DOHH2 (cell line): ENCODE data around the gene TBCD.
"Not testable (repeated sequence)": the region's sequence is repeated elsewhere in the genome, so short reads cannot be mapped to it uniquely, and the experiment has no call there.

Source experiments
- H3F3A ChIP-seq: fragments of 200-600 bp; sonication (generic), shearing (Covaris generic); 2 replicates; pipeline ENCODE4 v1.6.0; 2016; ENCODE audit warnings: antibody characterized with exemption, mild to moderate bottlenecking; ENCODE audit not compliant: control insufficient read depth, insufficient read depth
- H3K27ac ChIP-seq: fragments of 200-600 bp; sonication (generic); 2 replicates; pipeline ENCODE4 v1.5.1; 2014; ENCODE audit warnings: low read depth, mild to moderate bottlenecking, low read length, moderate library complexity
- H3K27me3 ChIP-seq: fragments of 200-600 bp; sonication (generic); 2 replicates; pipeline ENCODE4 v1.6.1; 2014; ENCODE audit warnings: mild to moderate bottlenecking, low read length, mixed read lengths; ENCODE audit not compliant: control insufficient read depth
- H3K36me3 ChIP-seq: fragments of 200-600 bp; sonication (generic); 2 replicates; pipeline ENCODE4 v1.6.1; 2014; ENCODE audit warnings: mild to moderate bottlenecking, low read length, moderate library complexity, mixed read lengths; ENCODE audit not compliant: control insufficient read depth
- H3K4me1 ChIP-seq: fragments of 200-600 bp; sonication (generic); 2 replicates; pipeline ENCODE4 v1.6.1; 2014; ENCODE audit warnings: mild to moderate bottlenecking, low read length, mixed read lengths; ENCODE audit not compliant: control insufficient read depth
- H3K4me2 ChIP-seq: fragments of 200-600 bp; sonication (generic); 2 replicates; pipeline ENCODE4 v1.6.0; 2014; ENCODE audit warnings: mild to moderate bottlenecking, low read length, moderate library complexity
- H3K4me3 ChIP-seq: fragments of 200-600 bp; sonication (generic); 2 replicates; pipeline ENCODE4 v1.5.1; 2014; ENCODE audit warnings: mild to moderate bottlenecking, low read length, mixed read lengths
- H3K79me2 ChIP-seq: fragments of 200-600 bp; sonication (generic); 2 replicates; pipeline ENCODE4 v1.6.1; 2014; ENCODE audit warnings: mild to moderate bottlenecking, low read length, mixed read lengths; ENCODE audit not compliant: control insufficient read depth
- H3K9me2 ChIP-seq: fragments of 200-600 bp; sonication (generic); replicated peaks from 2 replicates; pipeline ENCODE4 v1.6.1; 2014; ENCODE audit warnings: mild to moderate bottlenecking, low read length, mixed read lengths; ENCODE audit not compliant: control insufficient read depth
- H3K9me3 ChIP-seq: fragments of 200-600 bp; sonication (generic); 2 replicates; pipeline ENCODE4 v1.6.1; 2014; ENCODE audit warnings: antibody characterized with exemption, low read length, mixed read lengths; ENCODE audit not compliant: control insufficient read depth, insufficient read depth
- H4K20me1 ChIP-seq: fragments of 200-600 bp; sonication (generic); 2 replicates; pipeline ENCODE4 v1.6.0; 2014; ENCODE audit warnings: low read depth, mild to moderate bottlenecking, antibody characterized with exemption, low read length, moderate library complexity; ENCODE audit not compliant: control insufficient read depth, insufficient read depth
- CTCF ChIP-seq: fragments of 200-600 bp; sonication (generic); IDR thresholded peaks from one replicate; pipeline ENCODE4 v1.5.1; 2014; ENCODE audit warnings: antibody characterized with exemption, mild to moderate bottlenecking, low read depth, low read length; ENCODE audit not compliant: poor library complexity, severe bottlenecking
- EZH2phosphoT487 ChIP-seq: fragments of 200-600 bp; sonication (generic); IDR thresholded peaks from 2 replicates; pipeline ENCODE4 v1.6.1; 2017; ENCODE audit warnings: borderline replicate concordance, mild to moderate bottlenecking, antibody characterized with exemption, low read length, moderate library complexity, mixed read lengths

The TBCD gene

GRCh38 chr17:82949984-82950383, 198.1 kb downstream of the TBCD start:
- H3K27me3 ChIP-seq = no peaks in the 10 kb centered on the region
- no peaks in the 10 kb centered on the region for H3F3A ChIP-seq
- no peaks in the 10 kb centered on the region for H3K4me1 ChIP-seq
- no peaks in the 10 kb centered on the region for H3K9me2 ChIP-seq
- H3K27ac ChIP-seq = no peak overlapping the region
- no peaks in the 10 kb centered on the region for H4K20me1 ChIP-seq
- no peak overlapping the region for H3K4me3 ChIP-seq
- TF ChIP-seq CTCF = no peak
- no peak for TF ChIP-seq EZH2phosphoT487
- H3K36me3 ChIP-seq = peaks cover 25% of the 10 kb centered on the region
- no peak overlapping the region for H3K4me2 ChIP-seq
- no peaks in the 10 kb centered on the region for H3K79me2 ChIP-seq
- peaks cover 36% of the 10 kb centered on the region for H3K9me3 ChIP-seq

- peaks cover 30% of the 10 kb centered on the region; the same call in 1 of the 2 replicates for H3K9me3 ChIP-seq
- H3F3A ChIP-seq = no peaks in the 10 kb centered on the region
- H4K20me1 ChIP-seq = no peaks in the 10 kb centered on the region
- no peaks in the 10 kb centered on the region for H3K27me3 ChIP-seq
- no peaks in the 10 kb centered on the region for H3K79me2 ChIP-seq
- no peaks in the 10 kb centered on the region for H3K4me1 ChIP-seq
- H3K9me2 ChIP-seq = no peaks in the 10 kb centered on the region
- peaks cover 19% of the 10 kb centered on the region for H3K36me3 ChIP-seq
- no peak overlapping the region for H3K27ac ChIP-seq
- TF ChIP-seq CTCF (no peak), EZH2phosphoT487 (no peak)
- H3K4me3 ChIP-seq = no peak overlapping the region
- H3K4me2 ChIP-seq = no peak overlapping the region
These were observed 198.7 kb downstream of the TBCD start for GRCh38 chr17:82950525-82951102.

GRCh38 chr17:82952019-82952418, 200.2 kb downstream of the TBCD start:
- H3K4me2 ChIP-seq = no peak overlapping the region
- no peaks in the 10 kb centered on the region for H3K4me1 ChIP-seq
- H3K4me3 ChIP-seq = no peak overlapping the region
- H3K27me3 ChIP-seq = no peaks in the 10 kb centered on the region
- H4K20me1 ChIP-seq = no peaks in the 10 kb centered on the region
- H3K27ac ChIP-seq = no peak overlapping the region
- no peaks in the 10 kb centered on the region for H3K79me2 ChIP-seq
- peaks cover 18% of the 10 kb centered on the region for H3K36me3 ChIP-seq
- no peaks in the 10 kb centered on the region for H3F3A ChIP-seq
- H3K9me3 ChIP-seq = peaks cover 30% of the 10 kb centered on the region; the same call in 1 of the 2 replicates
- no peak for TF ChIP-seq CTCF
- TF ChIP-seq EZH2phosphoT487 = no peak
- H3K9me2 ChIP-seq = no peaks in the 10 kb centered on the region

GRCh38 chr17:82955106-82955505, 203.2 kb downstream of the TBCD start:
- not testable (repeated sequence) for H3K79me2 ChIP-seq, H3K4me3 ChIP-seq, H3F3A ChIP-seq, H3K27me3 ChIP-seq, H3K9me2 ChIP-seq, H3K4me2 ChIP-seq, H3K4me1 ChIP-seq, H4K20me1 ChIP-seq, H3K27ac ChIP-seq
- Histone ChIP-seq H3K9me3 (peaks cover 18% of the 10 kb centered on the region; the same call in 1 of the 2 replicates), H3K36me3 (peaks cover 13% of the 10 kb centered on the region; the same call in 1 of the 2 replicates)

- not testable (repeated sequence) for H3K4me3 ChIP-seq, H3K4me2 ChIP-seq, H3F3A ChIP-seq, H3K36me3 ChIP-seq, H3K27me3 ChIP-seq, H3K9me2 ChIP-seq, H3K79me2 ChIP-seq, H3K27ac ChIP-seq, H4K20me1 ChIP-seq, H3K4me1 ChIP-seq
- peaks cover 13% of the 10 kb centered on the region; the same call in 1 of the 2 replicates for H3K9me3 ChIP-seq
These were observed 203.8 kb downstream of the TBCD start for GRCh38 chr17:82955627-82956026.
